GM19099 (cell line): ENCODE data around the gene YBEY.

Source experiments
- POLR2A ChIP-seq: IDR thresholded peaks from 3 replicates; pipeline ENCODE4 v1.6.1; 2011; ENCODE audit warnings: low read depth; ENCODE audit not compliant: insufficient read length; ENCODE audit errors: extremely low read depth

Gene YBEY

GRCh38 chr21:46255166-46255565 is 31.0 kb upstream of the YBEY start:
- no peak for TF ChIP-seq POLR2A

- TF ChIP-seq POLR2A: no peak
These were observed 30.3 kb upstream of the YBEY start for GRCh38 chr21:46255758-46256337.

DNA sequence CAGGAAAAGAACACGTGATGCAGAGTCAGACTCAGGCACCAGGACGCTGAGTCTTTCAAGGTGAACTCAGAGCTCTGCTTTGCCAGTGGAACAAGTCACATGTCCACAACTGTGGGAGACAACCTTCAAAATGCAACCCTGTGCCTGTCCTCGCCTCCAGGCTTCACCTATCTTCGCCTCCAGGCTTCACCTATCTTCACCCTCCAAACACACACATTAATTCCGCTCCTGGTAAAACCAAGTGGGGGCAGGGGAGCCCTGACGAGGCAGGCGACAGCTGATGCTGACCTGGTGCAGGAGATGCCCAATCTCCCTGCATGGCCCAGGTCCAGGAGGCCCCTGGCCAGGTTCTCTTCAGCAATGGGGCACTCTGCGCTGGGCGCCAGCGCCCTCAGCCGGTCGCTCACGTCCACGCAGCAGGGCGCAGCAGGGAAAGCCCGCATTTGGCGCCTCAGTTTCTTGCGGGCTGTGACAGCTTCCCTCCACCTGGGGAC is 29.6 kb upstream of the YBEY start:
- no peak for TF ChIP-seq POLR2A

DNA sequence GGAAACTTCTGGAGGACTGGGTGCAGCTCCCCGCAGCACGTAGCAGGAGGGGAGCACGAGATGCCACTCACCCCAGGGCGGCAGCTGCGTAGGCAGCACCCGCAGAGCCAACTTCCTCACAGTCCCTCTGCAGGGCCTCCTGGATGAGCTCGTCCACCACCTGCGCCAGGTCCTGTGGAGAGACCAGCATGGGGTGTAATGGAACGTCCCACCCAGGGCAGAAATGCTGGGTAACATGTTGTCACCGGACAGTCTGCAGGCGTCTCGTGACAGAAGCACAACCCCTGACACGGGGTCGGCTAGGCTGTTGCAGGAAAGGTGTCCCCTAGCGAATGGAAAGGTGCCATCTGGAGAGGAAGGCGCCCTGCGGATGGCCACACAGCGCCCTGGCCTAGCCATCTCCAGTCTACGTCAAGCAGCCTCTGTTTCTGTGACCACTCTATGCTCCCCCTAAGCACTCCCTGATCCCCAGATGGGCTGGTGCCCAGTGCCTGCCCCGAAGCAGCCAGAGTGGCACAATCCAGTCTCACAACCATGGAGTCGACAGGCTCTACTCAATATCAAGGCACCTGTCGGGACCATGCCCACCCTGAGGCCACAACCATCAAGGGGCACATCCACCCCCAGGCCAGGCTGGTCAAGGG is 22.0 kb upstream of the YBEY start:
- TF ChIP-seq POLR2A: no peak

- TF ChIP-seq POLR2A: no peak
These were observed 21.4 kb upstream of the YBEY start for GRCh38 chr21:46264690-46265144.

DNA sequence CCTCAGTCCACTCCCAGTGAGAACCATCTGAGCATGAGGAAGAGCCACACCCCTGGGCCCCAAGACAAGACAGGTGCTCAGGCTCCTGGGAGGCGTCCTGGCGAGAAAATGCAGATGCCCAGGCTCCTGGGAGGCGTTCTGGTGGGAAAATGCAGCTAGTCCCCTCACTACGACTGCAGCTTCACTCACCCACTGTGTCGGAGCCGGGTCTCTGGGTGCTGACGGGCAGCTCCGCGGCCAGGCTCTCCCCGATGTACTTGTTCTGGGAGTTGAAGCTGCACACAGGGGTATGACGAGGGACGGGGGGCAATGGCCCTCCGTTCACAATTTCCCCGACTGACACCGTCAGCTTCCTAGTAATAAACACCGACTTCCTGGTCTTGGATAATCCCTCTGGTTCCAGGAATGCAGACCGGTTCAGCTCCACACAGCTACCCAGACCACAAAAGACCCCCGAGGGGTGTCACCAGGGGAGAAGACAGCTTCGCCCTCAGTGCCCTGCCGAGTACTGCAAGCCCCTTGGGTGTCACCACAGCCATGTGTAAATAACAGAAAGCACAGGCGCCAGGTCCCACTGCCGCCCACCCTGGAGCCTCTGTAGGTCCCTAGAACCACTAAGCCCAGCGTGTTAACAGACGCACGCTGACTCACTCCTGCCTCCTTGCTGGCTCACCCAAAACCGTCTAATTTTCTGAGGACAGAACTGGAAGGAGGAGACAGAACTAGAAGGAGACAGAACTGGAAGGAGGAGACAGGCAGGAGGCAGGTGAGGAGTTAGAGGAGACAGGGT is 20.2 kb upstream of the YBEY start:
- no peak for TF ChIP-seq POLR2A

DNA sequence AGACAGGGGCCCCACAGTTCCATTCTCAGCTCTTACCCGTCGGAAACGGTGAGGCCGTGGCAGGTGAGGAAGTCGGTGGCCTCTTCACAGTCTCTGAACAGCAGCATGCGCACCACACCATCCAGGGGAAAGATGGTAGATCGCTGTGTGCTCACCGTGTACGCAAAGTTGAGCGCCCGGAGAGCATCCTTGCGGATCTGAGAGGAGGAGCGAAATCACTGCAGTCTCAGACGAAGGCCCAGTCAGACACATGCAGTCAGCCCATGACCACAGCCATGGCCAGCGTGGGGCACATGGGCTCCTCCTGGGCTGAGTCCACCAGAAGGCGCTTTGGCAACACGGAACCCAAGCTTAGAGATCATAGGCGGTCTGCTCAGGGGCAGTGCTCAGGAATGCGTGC is 19.2 kb upstream of the YBEY start:
- TF ChIP-seq POLR2A: no peak

- TF ChIP-seq POLR2A: no peak
These were observed 17.8 kb upstream of the YBEY start for GRCh38 chr21:46268371-46268770.

DNA sequence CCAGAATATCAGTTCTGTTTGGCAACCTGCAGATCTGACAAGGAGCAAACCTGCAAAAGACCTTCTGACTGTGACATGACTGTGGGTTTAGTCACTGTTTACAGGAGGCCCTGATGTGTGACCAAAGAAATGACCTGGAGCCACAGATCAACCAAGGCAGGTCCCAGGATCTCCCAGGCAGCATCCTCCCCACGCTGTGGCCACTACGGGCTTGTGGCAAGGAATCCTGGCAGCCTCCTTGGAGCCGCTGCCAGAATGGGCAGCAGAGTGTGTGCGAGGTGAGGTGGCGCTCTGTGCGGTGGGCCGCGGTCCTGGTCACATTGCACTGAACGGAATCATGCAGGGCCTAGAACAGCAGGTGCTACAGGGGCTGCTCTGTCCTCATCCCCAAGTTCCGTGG is 16.7 kb upstream of the YBEY start:
- TF ChIP-seq POLR2A: no peak

DNA sequence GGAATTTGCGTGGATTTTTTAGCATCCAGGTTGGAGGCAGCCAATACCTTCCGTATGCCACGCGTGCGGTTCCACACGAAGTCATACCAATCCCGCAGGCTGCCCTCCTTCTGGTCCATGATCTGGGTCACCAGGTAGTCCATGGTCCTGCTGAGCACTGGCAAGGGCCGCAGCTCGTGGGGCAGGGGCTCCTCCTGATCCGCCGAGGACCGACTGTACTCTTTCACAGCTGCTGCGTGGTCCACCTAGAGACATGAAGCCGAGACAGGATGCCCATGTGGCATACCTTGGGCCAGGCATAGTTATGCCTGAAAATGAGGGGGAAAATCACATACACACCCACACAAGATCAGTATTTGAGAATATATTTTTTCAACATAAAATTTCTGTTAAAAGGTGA is 12.8 kb upstream of the YBEY start:
- no peak for TF ChIP-seq POLR2A

DNA sequence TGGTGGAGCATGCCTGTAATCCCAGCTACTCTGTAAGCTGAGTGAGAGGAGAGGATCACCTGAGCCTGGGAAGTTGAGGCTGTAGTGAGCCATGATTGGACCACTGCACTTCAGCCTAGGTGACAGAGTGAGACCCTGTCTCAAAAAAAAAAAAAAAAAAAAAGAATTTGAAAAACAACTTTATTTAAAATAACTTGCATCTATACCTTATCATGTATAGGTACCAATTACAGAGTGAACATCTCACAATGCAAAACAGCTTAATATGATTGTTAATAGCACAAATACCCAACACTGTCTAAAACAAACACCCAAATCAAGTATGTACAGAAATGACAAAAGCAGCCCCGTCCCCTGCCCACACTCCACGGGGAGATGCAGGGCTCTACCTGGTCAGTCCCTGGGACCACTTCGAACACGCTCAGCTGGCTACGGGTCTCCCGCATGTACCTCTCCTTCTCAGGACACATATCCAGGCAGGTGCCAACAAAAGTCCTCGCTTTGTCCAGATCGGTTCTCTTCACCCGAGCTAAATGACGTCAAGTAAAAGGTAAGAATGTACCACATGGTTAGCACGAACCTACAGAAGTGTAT is 11.2 kb upstream of the YBEY start:
- TF ChIP-seq POLR2A: no peak

DNA sequence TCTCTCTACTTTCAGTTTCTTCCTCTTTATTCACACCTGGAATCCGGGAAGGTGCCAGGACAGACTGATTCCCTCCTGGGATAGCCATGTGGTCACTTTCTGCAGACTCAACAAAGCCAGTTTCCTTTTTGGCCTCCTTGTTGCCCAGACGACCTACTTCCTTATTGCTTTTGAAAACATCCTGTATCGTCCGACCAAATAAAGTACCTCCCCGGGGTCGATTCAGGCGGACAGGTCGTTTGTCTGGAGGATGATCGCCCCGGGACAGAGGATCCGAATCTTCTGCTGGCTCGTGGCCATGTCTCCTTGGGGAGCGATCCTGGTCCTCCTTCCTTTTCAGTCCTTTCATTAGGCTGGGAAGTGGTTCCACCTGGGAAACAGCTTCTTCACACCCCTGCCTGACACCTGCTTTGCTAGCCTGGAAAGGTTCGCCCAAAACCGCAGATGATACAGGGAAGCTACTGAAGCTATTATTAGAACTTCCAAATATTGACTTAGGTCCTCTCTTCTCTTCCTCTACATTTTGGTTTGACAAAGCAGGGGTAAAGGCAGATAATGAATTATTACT is 2.0 kb upstream of the YBEY start:
- no peak for TF ChIP-seq POLR2A

DNA sequence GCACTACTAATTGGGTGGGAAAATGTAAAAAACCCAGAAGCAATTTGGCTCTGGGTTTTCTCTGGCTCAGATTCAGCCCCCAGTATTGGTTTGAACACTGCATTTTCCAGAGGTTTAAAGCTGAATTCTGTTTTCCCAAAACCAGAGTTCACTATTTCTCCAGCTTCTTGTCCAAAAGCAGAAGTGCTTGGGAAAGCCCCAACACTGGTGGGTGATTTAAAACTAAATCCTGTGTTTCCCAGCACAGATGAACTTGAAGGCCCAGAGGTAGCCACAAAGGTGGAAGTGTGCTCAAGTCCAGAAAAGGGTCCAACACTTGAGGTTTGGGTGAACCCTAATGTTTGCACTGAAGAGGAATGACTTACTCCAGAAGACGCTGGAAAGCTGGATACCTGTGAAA is 1.4 kb upstream of the YBEY start:
- TF ChIP-seq POLR2A: no peak

DNA sequence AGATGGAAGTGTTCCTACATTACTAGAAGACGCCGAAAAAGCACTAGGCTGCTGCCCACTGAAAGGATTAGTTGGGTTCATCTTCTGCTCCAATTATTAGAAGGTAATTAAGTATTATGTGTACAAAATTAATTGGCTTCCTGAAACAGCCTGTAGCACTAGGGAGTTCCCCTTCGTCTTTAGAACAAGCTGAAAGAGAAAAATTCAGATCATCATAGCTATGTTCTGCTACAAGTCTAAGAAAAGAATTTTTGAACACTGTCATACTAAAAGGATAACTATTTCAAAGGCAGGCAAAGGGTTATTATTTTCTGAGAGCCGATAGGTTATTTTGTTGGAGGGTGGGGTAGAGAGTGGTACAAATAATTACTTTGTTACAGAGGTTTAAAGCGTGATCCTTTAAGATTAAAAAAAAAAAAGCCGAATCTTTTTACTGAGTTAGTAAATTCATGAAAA is 908 bp upstream of the YBEY start, which contains the start of gene MCM3AP:
Gene MCM3AP, minus strand, starts transcription at position 406 of the 456 bp plus-strand sequence. Its CDS starts 325 bp downstream, at position 81.
- no peak for TF ChIP-seq POLR2A

DNA sequence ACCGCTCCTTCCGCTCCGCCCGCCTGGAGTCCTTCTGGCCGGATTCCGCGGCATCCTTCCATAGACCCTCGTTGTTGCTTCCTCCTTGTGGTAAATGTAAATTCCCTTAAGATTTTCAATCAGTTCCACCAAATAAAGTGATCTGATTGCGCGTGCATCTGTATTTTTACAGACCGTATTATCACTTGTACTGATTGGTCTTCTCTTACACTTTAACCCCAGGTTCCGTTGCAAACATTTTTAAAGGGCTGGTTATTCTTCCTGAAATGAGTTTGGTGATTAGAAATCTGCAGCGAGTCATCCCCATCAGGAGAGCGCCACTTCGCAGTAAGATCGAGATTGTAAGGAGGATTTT is 483 bp downstream of the YBEY start:
- no peak for TF ChIP-seq POLR2A
